Measurements from ENCODE around the gene IMMP2L.

GRCh38 chr7:110947408-110947807, 614.9 kb downstream of the IMMP2L start:
- no peak for TF ChIP-seq CTCF (IDR thresholded peaks at IDR 0.05)
- no peak for TF ChIP-seq POLR2A (IDR thresholded peaks at IDR 0.05)
- no peak for TF ChIP-seq EP300 (IDR thresholded peaks at IDR 0.05)
